ENCODE measurements around the gene SEPTIN5.

The SEPTIN5 gene

GRCh38 chr22:19733755-19734154 lies 19.5 kb downstream of the SEPTIN5 start:
- DNase-seq (ENCODE audit: low read depth) = no peak

- no peak for DNase-seq (ENCODE audit: low read depth)
Measured at GRCh38 chr22:19734163-19734562, 19.9 kb downstream of the SEPTIN5 start.

GRCh38 chr22:19734837-19735382 lies 20.6 kb downstream of the SEPTIN5 start:
- no peak for DNase-seq (ENCODE audit: low read depth)

GRCh38 chr22:19735665-19736510 lies 21.6 kb downstream of the SEPTIN5 start:
- no peak for DNase-seq (ENCODE audit: low read depth)

- no peak for DNase-seq (ENCODE audit: low read depth)
Measured at GRCh38 chr22:19737846-19738663, 23.8 kb downstream of the SEPTIN5 start.

GRCh38 chr22:19738664-19739447 lies 24.6 kb downstream of the SEPTIN5 start:
- DNase-seq (ENCODE audit: low read depth) = no peak

GRCh38 chr22:19739448-19739895 lies 25.2 kb downstream of the SEPTIN5 start:
- no peak for DNase-seq (ENCODE audit: low read depth)

GRCh38 chr22:19739911-19740449 lies 25.7 kb downstream of the SEPTIN5 start:
- no peak for DNase-seq (ENCODE audit: low read depth)

GRCh38 chr22:19740586-19740985 lies 26.3 kb downstream of the SEPTIN5 start:
- no peak for DNase-seq (ENCODE audit: low read depth)

GRCh38 chr22:19741053-19741452 lies 26.8 kb downstream of the SEPTIN5 start:
- DNase-seq (ENCODE audit: low read depth) = no peak

GRCh38 chr22:19742160-19743066 lies 28.1 kb downstream of the SEPTIN5 start:
- no peak for DNase-seq (ENCODE audit: low read depth)

GRCh38 chr22:19743081-19743480 lies 28.8 kb downstream of the SEPTIN5 start:
- DNase-seq (ENCODE audit: low read depth) = no peak

GRCh38 chr22:19743651-19744050 lies 29.3 kb downstream of the SEPTIN5 start:
- DNase-seq (ENCODE audit: low read depth) = no peak

GRCh38 chr22:19744350-19745006 lies 30.2 kb downstream of the SEPTIN5 start:
- DNase-seq (ENCODE audit: low read depth) = no peak

- no peak for DNase-seq (ENCODE audit: low read depth)
Measured at GRCh38 chr22:19745155-19746101, 31.1 kb downstream of the SEPTIN5 start.

GRCh38 chr22:19746726-19747125 lies 32.4 kb downstream of the SEPTIN5 start:
- no peak for DNase-seq (ENCODE audit: low read depth)

- no peak for DNase-seq (ENCODE audit: low read depth)
Measured at GRCh38 chr22:19747551-19747950, 33.2 kb downstream of the SEPTIN5 start.

GRCh38 chr22:19748139-19748538 lies 33.8 kb downstream of the SEPTIN5 start:
- no peak for DNase-seq (ENCODE audit: low read depth)
